CD14-positive monocyte (primary cell): ENCODE data around the gene PRR5. TPM values are rescaled to one million over a fixed set of nuclear protein-coding genes. Genes with fewer than 3 reads are reported as not detected.

Experiments used
- DNase-seq, 3 donors: peaks; one replicate each; pipeline ENCODE4 v3.0.0-alpha.2; 2011 to 2022
- H2AFZ ChIP-seq: 2 replicates; pipeline ENCODE4 v1.6.0; 2012; ENCODE audit warnings: mild to moderate bottlenecking, low read depth, low read length, inconsistent platforms; ENCODE audit not compliant: insufficient read depth, poor library complexity, severe bottlenecking
- H3K27ac ChIP-seq, 2 donors: 1 replicate in 1 of 2; 2 replicates in 1 of 2; pipeline ENCODE4 v1.5.1; 2012 to 2013; ENCODE audit warnings: low read length in 2 of 2, control low read depth in 1 of 2, inconsistent platforms in 1 of 2, low read depth in 1 of 2, mild to moderate bottlenecking in 1 of 2
- H3K27me3 ChIP-seq, 2 donors: one replicate each; pipeline versions ENCODE4 v1.6.0 to v1.6.1; 2011 to 2013; ENCODE audit warnings: low read length in 2 of 2; ENCODE audit not compliant: control insufficient read depth in 2 of 2, insufficient read depth in 2 of 2
- H3K36me3 ChIP-seq, 2 donors: replicated peaks in 1 of 2; 1 replicate in 1 of 2; 2 replicates in 1 of 2; pipeline versions ENCODE4 v1.5.1 to v1.6.1; 2012 to 2013; ENCODE audit warnings: low read length in 2 of 2, control low read depth in 1 of 2, inconsistent platforms in 1 of 2, mild to moderate bottlenecking in 1 of 2; ENCODE audit not compliant: insufficient read depth in 2 of 2, control insufficient read depth in 1 of 2
- H3K4me1 ChIP-seq, 2 donors: 1 replicate in 1 of 2; 2 replicates in 1 of 2; pipeline versions ENCODE4 v1.5.1 to v1.6.1; 2012 to 2013; ENCODE audit warnings: low read length in 2 of 2, control low read depth in 1 of 2, inconsistent platforms in 1 of 2, mild to moderate bottlenecking in 1 of 2, moderate library complexity in 1 of 2; ENCODE audit not compliant: insufficient read depth in 2 of 2, control insufficient read depth in 1 of 2
- H3K4me2 ChIP-seq: replicated peaks from 2 replicates; pipeline ENCODE3; 2012; ENCODE audit warnings: low read length, moderate library complexity, mild to moderate bottlenecking; ENCODE audit not compliant: poor library complexity, severe bottlenecking; ENCODE audit errors: extremely low read depth
- H3K4me3 ChIP-seq, 3 experiments: fragments of 200-600 bp in 1 of 3; sonication (generic) in 1 of 3; replicated peaks in 1 of 3; 1 replicate in 2 of 3; 2 replicates in 1 of 3; pipeline ENCODE4 v1.5.1; 2011 to 2013; ENCODE audit warnings: low read length in 3 of 3, mild to moderate bottlenecking in 3 of 3, control low read depth in 2 of 3, low read depth in 2 of 3, inconsistent platforms in 1 of 3, moderate library complexity in 1 of 3
- H3K79me2 ChIP-seq: 2 replicates; pipeline ENCODE4 v1.6.0; 2012; ENCODE audit warnings: mild to moderate bottlenecking, control low read depth, inconsistent platforms, low read length, moderate library complexity; ENCODE audit not compliant: insufficient read depth
- H3K9ac ChIP-seq: 2 replicates; pipeline ENCODE4 v1.6.0; 2017; ENCODE audit warnings: low read length, mild to moderate bottlenecking; ENCODE audit not compliant: insufficient read depth, poor library complexity, severe bottlenecking
- H3K9me3 ChIP-seq, 2 donors: replicated peaks in 1 of 2; 1 replicate in 1 of 2; 2 replicates in 1 of 2; pipeline versions ENCODE4 v1.5.1 to v1.6.1; 2012 to 2013; ENCODE audit warnings: low read length in 2 of 2, control low read depth in 1 of 2; ENCODE audit not compliant: control insufficient read depth in 1 of 2, insufficient read depth in 1 of 2
- H4K20me1 ChIP-seq: 2 replicates; pipeline ENCODE4 v1.6.0; 2012; ENCODE audit warnings: mild to moderate bottlenecking, low read length, control low read depth, moderate library complexity; ENCODE audit not compliant: insufficient read depth
- H3K27ac Mint-ChIP-seq, 7 donors: one replicate each; pipeline ENCODE4 v1.8.0; 2020; ENCODE audit warnings: mild to moderate bottlenecking in 7 of 7, mixed read lengths in 7 of 7, moderate library complexity in 6 of 7, inconsistent platforms in 2 of 7
- H3K27me3 Mint-ChIP-seq, 3 donors: one replicate each; pipeline ENCODE4 v1.8.0; 2021 to 2022; ENCODE audit warnings: low read depth in 3 of 3, mild to moderate bottlenecking in 3 of 3, mixed read lengths in 3 of 3, moderate library complexity in 3 of 3, inconsistent platforms in 1 of 3
- H3K36me3 Mint-ChIP-seq, 2 donors: one replicate each; pipeline ENCODE4 v1.8.0; 2020; ENCODE audit warnings: mixed read lengths in 2 of 2, inconsistent platforms in 1 of 2, mild to moderate bottlenecking in 1 of 2
- H3K4me1 Mint-ChIP-seq: one replicate; pipeline ENCODE4 v1.8.0; 2020; ENCODE audit warnings: mild to moderate bottlenecking, mixed read lengths
- H3K4me3 Mint-ChIP-seq, 2 donors: one replicate each; pipeline ENCODE4 v1.8.0; 2020; ENCODE audit warnings: mild to moderate bottlenecking in 2 of 2, mixed read lengths in 2 of 2, moderate library complexity in 1 of 2
- H3K9me3 Mint-ChIP-seq, 7 donors: one replicate each; pipeline ENCODE4 v1.8.0; 2020 to 2022; ENCODE audit warnings: mixed read lengths in 7 of 7, mild to moderate bottlenecking in 6 of 7, moderate library complexity in 6 of 7, inconsistent platforms in 2 of 7
- WGBS: methylation state at CpG from one replicate; pipeline ENCODE4 v1.1.5; 2013; ENCODE audit warnings: missing lambda C conversion rate; ENCODE audit not compliant: insufficient coverage; 5-methylcytosine and 5-hydroxymethylcytosine counted together
- intact Hi-C, 2 donors: fragments of 100-400 bp; cut with micrococcal nuclease; formaldehyde crosslinking; loops; one replicate each; pipeline versions ENCODE4 v1.15.0 to v1.15.1; 2023
- polyA plus RNA-seq, 3 donors: library from polyadenylated mRNA; depleted of rRNA in 1 of 3; unstranded in 2 of 3; stranded (reverse) in 1 of 3; fragments of 300-500 nt in 2 of 3; fragments of >200 nt in 1 of 3; fragmentation: Illumina TruSeq in 2 of 3; gene quantifications; 1 replicate in 2 of 3; 2 replicates in 1 of 3; pipeline ENCODE4 v1.2.3, GENCODE V29; 2012 to 2021
- TF ChIP-seq, protein P1 (sequence below): fragments of 200-600 bp; IDR thresholded peaks from one replicate; pipeline ENCODE4 v1.8.0; 2022; ENCODE audit warnings: antibody characterized with exemption, mild to moderate bottlenecking

The PRR5 gene
- polyA plus RNA-seq, 3 donors = 0.66 to 1.5 (median 1.2) TPM

DNA sequence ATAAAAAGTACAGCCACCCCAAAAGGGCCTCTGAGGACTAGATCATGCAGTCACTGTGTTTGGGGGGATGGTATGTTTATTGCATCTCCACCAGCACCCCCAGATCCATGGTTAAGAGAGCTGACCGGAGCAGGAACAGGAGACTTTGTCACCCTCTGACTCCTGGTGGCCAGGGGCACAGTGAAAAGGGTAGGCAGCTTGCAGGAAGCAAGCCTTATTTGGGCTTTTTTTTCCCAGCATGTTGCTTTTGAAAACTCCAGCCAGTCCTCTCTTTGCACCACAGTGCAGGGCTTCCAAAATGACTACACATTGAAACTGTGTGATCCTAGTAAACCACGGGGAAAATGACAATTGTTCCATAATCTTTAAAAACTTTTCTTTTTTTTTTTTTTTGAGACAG lies 20.6 kb downstream of the PRR5 start:
- Histone ChIP-seq H2AFZ (no peak overlapping the region), H3K4me3 (no peak overlapping the region), H3K9me3 (no peaks in the 10 kb centered on the region), H3K36me3 (no peaks in the 10 kb centered on the region), H3K9ac (no peak overlapping the region), H3K79me2 (no peaks in the 10 kb centered on the region), H3K27ac (no peak overlapping the region), H3K4me1 (no peaks in the 10 kb centered on the region), H3K27me3 (no peaks in the 10 kb centered on the region), H3K4me2 (no peak overlapping the region), H4K20me1 (no peaks in the 10 kb centered on the region)
- H3K4me1 Mint-ChIP-seq = no peaks in the 10 kb centered on the region
- no peaks in the 10 kb centered on the region for H3K36me3 Mint-ChIP-seq
- H3K27ac Mint-ChIP-seq = no peak overlapping the region
- no peak overlapping the region for H3K4me3 Mint-ChIP-seq
- intact Hi-C loops = no loop called here
- peaks cover 0 to 6% (median 2%) of the 10 kb centered on the region in 3 donors for H3K27me3 Mint-ChIP-seq
- 100% methylated on average over 2 of the region's 2 CpGs for WGBS
- TF ChIP-seq, protein P1, sequence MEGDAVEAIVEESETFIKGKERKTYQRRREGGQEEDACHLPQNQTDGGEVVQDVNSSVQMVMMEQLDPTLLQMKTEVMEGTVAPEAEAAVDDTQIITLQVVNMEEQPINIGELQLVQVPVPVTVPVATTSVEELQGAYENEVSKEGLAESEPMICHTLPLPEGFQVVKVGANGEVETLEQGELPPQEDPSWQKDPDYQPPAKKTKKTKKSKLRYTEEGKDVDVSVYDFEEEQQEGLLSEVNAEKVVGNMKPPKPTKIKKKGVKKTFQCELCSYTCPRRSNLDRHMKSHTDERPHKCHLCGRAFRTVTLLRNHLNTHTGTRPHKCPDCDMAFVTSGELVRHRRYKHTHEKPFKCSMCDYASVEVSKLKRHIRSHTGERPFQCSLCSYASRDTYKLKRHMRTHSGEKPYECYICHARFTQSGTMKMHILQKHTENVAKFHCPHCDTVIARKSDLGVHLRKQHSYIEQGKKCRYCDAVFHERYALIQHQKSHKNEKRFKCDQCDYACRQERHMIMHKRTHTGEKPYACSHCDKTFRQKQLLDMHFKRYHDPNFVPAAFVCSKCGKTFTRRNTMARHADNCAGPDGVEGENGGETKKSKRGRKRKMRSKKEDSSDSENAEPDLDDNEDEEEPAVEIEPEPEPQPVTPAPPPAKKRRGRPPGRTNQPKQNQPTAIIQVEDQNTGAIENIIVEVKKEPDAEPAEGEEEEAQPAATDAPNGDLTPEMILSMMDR = no peak
- no peaks in the 10 kb centered on the region for H3K9me3 Mint-ChIP-seq
- no peak for DNase-seq

DNA sequence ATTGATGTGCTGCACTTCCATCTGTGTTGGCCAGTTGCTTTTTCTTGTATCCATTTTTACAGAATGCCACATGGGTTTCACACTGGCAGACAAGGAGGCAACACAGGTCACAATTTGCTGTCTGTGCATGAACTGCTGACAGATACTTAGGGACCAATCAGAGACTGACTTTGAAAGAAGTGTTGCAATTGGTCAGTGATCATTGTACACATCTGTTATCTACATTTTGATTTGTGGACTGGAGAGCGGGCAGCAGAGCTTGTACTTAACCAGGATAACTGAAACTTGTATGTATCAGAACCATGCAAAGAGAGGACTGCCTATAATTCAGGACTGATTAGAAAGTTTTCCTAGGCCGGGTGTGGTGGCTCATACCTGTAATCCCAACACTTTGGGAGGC lies 21.8 kb downstream of the PRR5 start:
- Histone ChIP-seq H2AFZ (no peak overlapping the region), H3K36me3 (no peaks in the 10 kb centered on the region), H4K20me1 (no peaks in the 10 kb centered on the region), H3K27me3 (no peaks in the 10 kb centered on the region), H3K4me2 (no peak overlapping the region), H3K79me2 (no peaks in the 10 kb centered on the region), H3K27ac (no peak overlapping the region), H3K9me3 (no peaks in the 10 kb centered on the region), H3K9ac (no peak overlapping the region), H3K4me1 (peaks cover 1 to 2% of the 10 kb centered on the region in 2 donors), H3K4me3 (no peak overlapping the region)
- no peak for DNase-seq
- H3K36me3 Mint-ChIP-seq = no peaks in the 10 kb centered on the region
- H3K4me3 Mint-ChIP-seq = no peak overlapping the region
- intact Hi-C loops = no loop called here
- H3K9me3 Mint-ChIP-seq = no peaks in the 10 kb centered on the region
- peaks cover 0 to 6% (median 5%) of the 10 kb centered on the region in 3 donors for H3K27me3 Mint-ChIP-seq
- H3K4me1 Mint-ChIP-seq = no peaks in the 10 kb centered on the region
- H3K27ac Mint-ChIP-seq = no peak overlapping the region
- TF ChIP-seq, protein P1 = no peak
- WGBS = no CpG with 5 or more reads among the region's 2 CpGs
